Activated CD8-positive, alpha-beta memory T cell treated with anti-CD3 and anti-CD28 coated beads for 36 hours (primary cell): ENCODE data around the gene SLCO4A1. TPM values are rescaled to one million over a fixed set of nuclear protein-coding genes. Genes with fewer than 3 reads are reported as not detected.
"Not testable (repeated sequence)": the region's sequence is repeated elsewhere in the genome, so short reads cannot be mapped to it uniquely, and the experiment has no call there.

Experiments
- CTCF ChIA-PET: fragments of 350-600 bp; sonication (Branson Sonifier 250); formaldehyde crosslinking; loops from one replicate; lab custom pipeline; 2021; ENCODE audit warnings: antibody characterized with exemption; lab: Charles Lee
- POLR2A ChIA-PET: fragments of 350-600 bp; sonication (Branson Sonifier 250); formaldehyde crosslinking; loops from one replicate; lab custom pipeline; 2021; ENCODE audit warnings: antibody characterized with exemption; lab: Charles Lee
- total RNA-seq, 2 experiments: library from RNA; stranded (reverse); gene quantifications; one replicate each; pipeline ENCODE4 v1.2.3, GENCODE V29; 2021

Gene SLCO4A1
- total RNA-seq, 2 experiments from 2014 or later: 60.9 to 65.4 TPM

DNA sequence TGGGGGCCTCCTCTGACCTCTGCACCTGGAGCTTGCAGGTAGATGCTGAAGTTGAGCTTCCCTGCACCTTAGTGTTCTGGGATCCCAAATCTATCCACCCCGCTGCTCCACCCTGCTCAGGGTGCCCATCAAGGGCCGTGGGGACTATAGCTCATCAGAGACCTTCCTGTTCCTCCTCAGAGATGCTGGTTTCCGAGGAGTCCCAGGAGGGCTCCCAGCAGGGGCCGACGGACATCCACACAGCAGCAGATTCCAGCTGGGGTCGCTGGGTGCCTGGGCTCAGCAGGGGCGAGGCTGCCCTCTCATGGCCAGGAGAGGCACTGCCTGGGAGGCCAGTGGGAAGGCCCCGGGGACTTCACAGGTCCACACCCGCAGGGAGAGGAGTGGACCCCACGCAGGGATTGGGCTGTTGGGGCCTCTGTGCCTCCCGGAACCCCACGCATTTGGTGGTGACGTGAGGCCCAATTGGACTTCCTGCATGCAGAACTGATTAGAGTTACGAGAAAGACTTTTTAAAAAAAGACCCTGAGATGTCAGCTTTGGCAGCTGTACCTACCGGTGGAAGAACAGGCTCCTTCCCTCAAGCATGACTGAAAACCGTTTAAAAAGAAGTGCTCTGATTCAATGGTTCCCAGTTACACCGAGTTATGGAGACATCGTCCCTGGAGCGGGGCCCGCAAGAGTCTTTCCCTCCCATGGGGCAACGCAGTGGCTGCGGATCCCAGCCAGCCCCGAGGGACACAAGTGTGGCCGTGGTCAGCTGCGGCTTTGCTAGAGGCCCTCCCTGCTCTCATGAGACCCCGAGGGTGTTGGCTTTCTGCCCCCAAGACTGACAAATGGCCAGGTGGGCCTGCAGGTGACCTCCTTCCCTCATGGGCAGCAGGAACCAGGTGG lies 25.3 kb upstream of the SLCO4A1 start:
- CTCF ChIA-PET: interaction anchor here (0.6 to 3.1 kb wide), 24 partner anchors 11 to 366 kb away, joined by 3 to 23 read pairs (median 4); partner anchors contain the start of genes CABLES2 and SLCO4A1

DNA sequence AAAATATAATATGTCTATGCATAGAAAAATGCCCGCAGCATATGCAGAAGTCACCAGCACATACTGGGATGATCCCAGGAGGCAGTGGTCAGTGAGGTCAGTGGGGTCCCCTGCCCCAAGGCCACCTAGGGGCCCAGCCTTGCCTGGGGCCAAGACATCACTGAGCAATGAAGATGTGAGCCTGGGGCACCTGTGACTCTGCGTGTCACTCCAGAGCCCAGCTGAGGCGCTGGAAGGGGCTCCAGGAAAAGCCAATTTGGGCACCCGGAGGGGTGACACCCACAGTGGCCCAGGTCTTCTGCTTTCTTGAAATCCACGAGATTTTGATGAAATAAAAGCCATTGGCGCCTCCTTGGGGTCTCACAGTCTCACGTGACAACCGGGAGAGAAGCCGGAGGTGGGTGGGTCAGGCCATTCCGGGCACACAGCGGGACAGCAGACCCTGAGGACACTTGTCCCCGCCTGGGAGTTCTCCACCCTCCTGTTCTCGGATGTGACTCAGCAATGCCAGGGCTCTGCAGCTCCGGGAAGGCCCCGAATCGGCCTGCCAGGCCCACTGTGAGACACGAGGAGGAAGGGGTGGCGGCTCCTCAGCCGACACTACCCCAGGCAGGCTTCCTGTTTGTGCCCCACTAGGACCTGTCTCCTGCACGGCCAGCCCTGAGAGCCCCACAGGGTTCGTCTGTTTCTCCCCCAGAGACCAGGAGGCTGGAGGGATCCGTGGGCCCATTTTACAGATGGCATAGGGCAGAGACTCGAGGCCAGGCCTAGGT lies 24.4 kb upstream of the SLCO4A1 start:
- CTCF ChIA-PET: interaction anchor here (0.7 to 3.1 kb wide), 14 partner anchors 12 to 208 kb away, joined by 3 to 23 read pairs (median 6); partner anchors contain the start of gene SLCO4A1
- POLR2A ChIA-PET: interaction anchor here (0.7 to 1.5 kb wide), 2 partner anchors 20 to 24 kb away, joined by 5 to 10 read pairs; partner anchors contain the start of gene SLCO4A1

More for the DNA sequence above, 25.3 kb upstream of the SLCO4A1 start:
- POLR2A ChIA-PET: no interaction called here

DNA sequence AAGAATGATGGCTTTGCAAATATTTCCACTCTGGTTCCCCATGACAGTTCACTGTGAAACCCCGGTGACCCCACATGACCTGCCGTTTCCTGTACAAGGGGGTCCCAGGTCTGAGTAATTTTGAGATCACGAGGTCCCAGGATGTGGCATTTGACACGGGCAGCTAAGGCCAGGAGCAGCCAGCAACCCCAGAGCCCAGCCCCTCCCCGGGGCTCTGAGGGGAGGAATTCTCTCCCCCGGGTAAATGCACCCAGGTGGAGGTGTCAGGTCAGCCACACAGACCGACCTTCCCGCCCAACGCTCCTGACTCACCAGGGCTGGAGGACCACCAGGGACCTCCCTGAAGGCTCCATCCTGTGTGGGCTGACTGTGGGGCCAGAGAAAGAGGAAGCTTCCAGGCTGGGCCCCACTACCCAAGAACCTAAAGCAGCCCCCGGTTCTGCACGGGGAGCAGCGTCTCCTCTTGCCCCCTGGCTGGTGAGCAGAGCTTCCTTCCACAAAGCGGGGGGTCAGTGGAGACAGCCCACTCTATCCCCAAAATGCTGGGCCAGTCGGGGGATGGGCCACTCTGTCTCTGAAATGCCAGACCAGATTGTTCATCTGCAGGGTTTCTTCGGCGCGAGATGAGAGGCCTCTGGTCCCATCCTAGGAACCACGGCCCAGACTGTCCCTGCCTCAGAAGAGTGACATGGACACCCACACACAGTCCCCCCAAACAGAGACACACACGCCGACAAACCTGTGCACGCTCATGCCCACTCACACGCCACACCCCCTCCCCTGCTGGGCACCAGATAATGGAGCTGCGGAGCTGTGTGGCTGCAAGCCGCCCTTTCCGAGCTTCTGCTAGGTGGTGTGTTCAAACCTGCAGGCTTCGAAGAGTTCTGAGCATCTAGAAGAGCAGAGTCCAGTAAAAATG lies 23.4 kb upstream of the SLCO4A1 start:
- POLR2A ChIA-PET: interaction anchor here (0.7 to 1.5 kb wide), 3 partner anchors 15 to 23 kb away, joined by 5 to 10 read pairs (median 7); partner anchors contain the start of gene SLCO4A1
- CTCF ChIA-PET: interaction anchor here (0.7 to 3.1 kb wide), 6 partner anchors 10 to 122 kb away, joined by 3 to 9 read pairs (median 5); no protein-coding TSS in a partner anchor

DNA sequence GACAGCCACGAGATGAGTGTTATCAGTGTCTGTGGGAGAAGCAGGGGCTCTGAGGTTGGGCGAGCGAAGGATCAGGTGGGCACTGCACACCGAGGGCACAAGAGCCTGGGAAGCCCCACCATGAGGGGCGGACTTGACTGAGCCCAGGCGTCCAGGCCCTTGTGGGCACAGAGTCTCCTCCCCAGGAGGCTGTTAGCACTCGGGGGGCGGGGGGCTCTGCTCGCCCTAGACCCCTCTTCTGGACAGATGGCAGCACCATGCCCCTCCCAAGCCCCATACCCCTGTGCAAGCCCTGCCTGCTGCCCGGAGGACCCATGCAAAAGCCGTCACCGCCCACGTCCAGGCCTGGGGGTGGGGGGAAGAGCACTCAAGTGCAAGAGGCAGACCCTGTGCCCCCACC lies 21.7 kb upstream of the SLCO4A1 start:
- POLR2A ChIA-PET: no interaction called here
- CTCF ChIA-PET: no interaction called here

DNA sequence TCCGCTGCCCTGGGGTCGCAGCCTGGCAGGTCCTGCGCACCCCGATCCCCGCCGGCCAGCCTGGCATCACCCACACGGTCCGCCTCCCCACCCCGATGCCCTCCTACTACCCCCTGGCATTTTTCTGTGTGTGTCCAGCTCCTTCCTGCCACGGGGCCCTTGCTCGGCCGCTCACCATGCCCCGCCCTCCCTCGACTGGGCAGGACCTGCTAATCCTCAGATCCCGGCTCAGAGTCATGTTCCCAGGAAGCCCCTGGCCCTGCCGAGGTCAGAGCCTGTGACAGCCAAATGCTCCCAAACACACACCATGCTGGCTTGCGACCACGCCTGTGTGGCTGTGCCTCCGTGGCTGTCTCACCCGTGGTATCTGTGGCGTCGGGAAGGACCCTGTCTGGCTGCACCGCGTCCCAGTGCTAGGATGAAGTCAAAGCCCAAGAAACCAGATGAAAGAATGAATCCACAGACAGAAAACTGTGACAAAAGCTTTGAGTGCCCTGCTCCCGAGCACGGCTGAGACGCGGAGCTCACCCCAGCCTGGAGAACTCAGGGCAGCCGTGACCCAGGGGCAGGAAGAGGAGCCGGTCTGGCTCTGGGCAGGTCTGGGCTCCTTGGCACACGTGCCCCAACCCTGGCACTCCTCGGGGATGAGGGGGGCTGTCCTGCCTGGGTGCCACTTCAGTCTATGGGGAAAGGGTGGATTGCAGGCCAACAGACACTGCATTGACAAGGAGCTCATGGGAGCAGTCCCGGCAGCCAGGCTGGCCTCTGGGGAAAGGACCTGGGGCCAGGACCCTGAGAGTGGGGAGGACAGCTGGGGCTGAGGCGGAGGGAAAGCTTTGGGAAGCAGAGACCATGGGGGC lies 20.8 kb upstream of the SLCO4A1 start:
- CTCF ChIA-PET: interaction anchor here (3.0 kb wide), 1 partner anchor 30 kb away, joined by 7 read pairs; no protein-coding TSS in a partner anchor
- POLR2A ChIA-PET: no interaction called here

DNA sequence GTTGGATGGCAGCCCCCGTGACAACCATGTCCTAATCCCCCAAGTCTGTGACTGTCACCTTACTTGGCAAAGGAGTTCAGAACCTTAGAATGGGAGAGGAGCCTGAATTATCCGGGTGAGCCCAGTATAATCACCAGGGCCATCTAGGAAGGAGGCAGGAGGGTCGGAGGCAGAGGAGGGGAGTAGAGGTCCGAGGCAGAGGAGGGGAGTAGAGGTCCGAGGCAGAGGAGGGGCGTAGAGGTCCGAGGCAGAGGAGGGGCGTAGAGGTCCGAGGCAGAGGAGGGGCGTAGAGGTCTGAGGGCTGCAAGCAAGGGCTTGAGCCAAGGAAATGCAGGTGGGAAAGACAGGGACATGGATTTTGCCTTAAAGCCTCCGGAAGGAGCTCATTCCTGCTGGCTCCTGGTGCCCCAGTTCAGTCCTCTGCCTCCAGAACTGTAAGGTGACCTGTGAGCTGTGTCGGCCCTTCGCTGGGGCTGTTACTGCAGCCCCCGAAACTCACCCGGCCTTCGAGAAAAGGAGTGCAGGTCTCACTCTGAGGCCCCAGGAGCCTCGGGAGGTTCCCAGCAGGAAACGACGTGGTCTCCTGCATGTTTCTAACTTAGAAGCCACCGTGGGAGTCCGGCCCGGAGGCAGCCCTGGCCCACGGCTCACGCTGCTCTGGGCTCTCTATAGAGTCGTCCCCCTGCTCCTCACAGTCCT lies 20.0 kb upstream of the SLCO4A1 start:
- ChIA-PET CTCF (interaction anchor here (3.0 kb wide), 1 partner anchor 30 kb away, joined by 7 read pairs; no protein-coding TSS in a partner anchor), POLR2A (no interaction called here)

DNA sequence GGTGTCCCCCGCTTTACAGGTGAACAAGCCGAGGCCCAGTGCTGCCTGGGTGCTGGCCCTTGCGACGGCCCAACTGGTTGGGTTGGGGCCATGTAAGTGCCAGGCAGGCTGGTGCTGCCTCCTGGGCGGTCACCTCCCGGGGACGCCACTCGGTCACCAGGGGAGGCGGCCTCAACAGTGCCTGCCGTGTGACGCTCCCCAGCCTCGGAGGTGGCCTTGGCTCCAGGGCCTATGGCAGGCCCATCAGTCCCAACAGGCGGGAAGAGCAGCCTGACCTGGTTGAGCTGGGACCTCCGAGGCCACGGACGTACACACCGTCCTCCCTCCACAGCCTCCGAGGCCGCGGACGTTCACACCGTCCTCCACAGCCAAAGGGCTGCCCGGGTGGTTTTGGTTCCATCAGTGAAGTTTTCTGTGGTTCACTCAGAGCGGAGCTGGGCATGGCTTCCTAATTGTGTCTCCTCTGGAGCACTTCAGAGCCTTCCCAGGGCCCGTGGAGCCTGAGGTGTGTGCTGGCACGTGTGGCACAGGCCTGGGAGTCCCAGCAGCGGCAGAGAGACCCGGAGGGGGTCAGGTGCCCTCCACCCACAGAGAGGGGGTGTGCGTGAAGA lies 19.3 kb upstream of the SLCO4A1 start:
- ChIA-PET POLR2A (interaction anchor here (1.3 kb wide), 1 partner anchor 20 kb away, joined by 12 read pairs; the partner anchor contains the start of gene SLCO4A1), CTCF (interaction anchor here (0.9 to 3.0 kb wide), 3 partner anchors 9 to 29 kb away, joined by 3 to 7 read pairs (median 3); partner anchors contain the start of gene SLCO4A1)

DNA sequence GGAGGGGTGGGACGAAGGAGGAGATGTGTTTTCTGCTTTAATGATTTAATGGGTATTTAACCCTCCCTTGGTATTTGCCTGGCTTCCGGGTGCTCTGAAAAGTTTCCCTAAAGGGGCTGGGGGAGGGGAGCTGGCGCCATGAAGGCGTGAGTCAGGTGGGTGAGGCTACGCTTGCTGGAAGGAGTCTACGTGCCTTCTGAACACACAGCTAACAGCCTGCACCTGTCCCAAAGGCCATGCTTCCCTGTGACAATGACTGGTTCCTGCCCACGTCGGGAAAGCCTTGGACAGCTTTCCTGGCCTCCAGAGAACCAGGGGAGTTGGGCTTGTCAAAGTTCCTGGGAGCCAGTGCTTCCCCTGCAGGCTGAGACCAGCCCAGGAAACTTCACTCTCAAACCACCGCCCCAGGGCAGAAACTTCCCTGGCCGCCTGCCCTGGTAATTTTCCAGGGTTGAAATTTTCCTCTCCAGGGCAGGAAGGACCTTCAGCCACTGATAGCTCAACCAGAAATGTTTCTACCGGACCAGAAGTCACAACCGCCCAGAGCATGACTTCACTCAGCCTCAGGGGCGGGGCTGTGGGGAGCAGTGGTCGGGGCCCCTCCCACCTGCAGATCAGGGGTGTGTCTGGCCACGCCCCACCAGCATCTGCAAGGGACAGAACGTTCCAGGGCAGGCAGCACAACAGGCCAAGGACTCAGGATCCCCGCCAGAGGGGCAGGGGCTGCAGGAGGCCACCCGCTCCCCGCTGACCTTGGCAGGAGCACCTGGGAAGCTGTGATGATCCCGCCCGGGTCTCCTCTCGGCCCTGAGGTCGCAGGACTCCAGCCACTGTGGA lies 18.6 kb upstream of the SLCO4A1 start:
- ChIA-PET POLR2A (interaction anchor here (0.9 to 1.3 kb wide), 2 partner anchors 19 to 27 kb away, joined by 4 to 12 read pairs; partner anchors contain the start of gene SLCO4A1), CTCF (interaction anchor here (0.9 to 3.0 kb wide), 3 partner anchors 10 to 28 kb away, joined by 3 to 7 read pairs (median 3); partner anchors contain the start of gene SLCO4A1)

DNA sequence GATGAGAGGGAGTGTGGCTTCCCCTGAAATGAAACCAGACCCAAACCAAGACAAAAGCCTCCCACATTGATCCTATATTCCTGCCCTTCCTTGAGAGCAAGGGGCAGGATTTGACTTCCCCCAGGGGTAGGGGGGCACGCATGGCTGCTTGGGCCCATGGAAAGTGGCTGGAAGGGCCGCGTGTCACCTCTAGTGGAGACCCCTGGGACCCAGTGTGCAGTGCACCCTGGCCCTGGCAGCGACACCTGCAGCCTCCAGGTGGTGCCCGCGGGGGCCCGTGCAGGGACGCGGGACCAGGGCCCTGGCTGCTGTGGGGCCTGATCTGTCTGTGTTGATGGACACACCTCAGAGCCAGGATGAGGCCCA lies 18.0 kb upstream of the SLCO4A1 start:
- ChIA-PET CTCF (interaction anchor here (0.9 to 3.0 kb wide), 3 partner anchors 10 to 28 kb away, joined by 3 to 7 read pairs (median 3); partner anchors contain the start of gene SLCO4A1), POLR2A (interaction anchor here (0.9 to 1.3 kb wide), 2 partner anchors 19 to 27 kb away, joined by 4 to 12 read pairs; partner anchors contain the start of gene SLCO4A1)

DNA sequence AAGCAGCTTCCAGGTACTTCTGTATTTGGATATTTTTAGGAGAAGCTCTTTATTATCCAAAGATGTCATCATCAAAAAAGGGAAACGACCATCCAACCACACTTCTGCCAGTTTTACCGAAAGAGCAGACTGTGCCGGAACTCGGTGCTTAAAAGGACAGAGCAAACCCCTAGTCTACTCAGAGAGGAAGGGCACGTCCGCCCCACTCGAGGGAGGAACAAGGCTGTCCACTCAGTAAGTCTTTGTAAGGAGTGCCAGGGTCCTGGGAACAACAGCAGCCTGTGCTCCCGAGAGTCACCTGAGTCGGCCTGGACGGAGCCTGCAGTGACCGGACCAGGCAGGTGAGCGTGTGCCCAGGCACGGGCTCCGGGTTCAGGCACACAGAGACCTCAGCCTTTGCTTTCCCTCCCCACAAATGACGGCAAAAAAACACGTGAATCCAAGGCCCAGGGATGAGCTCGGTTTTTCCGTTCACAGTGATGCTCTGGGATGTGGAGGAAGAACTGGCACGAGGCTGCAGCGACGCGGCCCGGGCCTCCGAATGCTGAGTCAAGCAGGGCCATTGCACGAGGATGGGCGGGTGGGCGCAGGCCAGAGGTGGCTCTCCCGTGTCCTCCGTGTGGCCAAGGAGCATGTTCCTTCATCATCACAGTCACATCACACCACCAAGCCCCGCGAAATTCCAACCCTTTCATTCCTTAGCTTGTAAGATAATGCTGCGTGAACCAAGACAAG lies 17.4 kb upstream of the SLCO4A1 start:
- ChIA-PET CTCF (no interaction called here), POLR2A (no interaction called here)

DNA sequence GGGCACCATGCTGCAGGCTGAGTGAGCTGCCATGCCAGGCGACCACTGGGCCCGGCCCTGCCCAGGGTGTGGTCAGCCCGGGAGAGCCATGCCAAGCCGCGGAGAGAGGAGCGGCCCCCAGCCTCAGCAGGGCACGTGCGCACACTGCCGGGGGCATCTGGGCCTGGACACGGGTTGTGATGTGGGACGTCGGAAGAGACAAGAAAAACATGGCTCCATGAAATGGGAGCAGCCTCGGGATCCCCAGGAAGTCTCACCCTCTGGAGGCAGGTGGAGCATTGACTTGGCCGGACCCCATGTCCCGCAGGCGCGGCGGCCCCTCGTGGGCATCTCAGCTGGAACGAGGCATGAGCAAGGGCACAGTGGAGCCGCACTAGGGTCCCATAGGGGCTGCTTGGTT lies 16.8 kb upstream of the SLCO4A1 start:
- ChIA-PET CTCF (no interaction called here), POLR2A (no interaction called here)

DNA sequence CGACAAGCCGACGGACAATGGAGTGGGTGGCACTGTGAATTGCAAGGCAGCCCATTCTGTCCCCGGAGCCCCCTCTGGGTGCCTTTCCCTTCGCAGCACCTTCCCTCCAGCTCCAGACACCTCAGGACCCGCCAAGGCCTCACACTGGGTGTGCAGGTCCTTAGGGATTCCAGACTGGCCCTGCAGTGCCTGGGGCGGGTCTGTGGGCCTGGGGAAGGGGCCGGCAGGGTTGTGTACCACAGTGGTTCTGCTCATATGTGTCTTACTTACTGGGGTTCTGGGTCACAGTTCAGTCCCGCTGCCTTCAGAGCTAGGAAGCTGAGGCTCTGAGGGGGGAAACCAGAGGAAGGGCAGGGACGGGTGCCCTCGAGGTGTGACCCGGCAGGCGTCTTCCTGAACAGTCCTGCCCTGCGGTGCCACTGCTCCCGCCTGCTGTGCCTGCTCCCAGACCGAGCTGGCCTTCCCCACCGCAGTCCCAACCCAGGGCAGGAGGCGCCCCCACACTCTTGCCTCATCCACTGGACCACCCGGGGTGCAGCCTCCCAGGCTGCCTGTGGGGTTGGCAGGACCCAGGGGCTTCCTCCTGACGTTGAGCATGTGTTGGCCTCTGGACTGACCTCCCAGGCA lies 16.3 kb upstream of the SLCO4A1 start:
- POLR2A ChIA-PET: no interaction called here
- CTCF ChIA-PET: no interaction called here

DNA sequence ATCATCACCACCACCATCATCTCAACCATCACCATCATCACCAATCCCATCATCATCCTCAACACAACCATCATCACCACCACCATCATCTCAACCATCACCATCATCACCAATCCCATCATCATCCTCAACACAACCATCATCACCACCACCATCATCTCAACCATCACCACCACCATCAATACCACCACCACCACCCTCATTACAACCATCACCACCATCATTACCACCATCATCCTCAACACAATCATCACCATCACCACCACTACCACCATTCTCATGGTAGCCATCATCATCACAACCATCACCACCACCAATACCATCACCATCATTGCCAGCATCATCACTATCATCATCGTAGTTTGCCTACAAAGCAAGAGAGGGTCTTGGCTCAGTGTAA lies 14.9 kb upstream of the SLCO4A1 start:
- POLR2A ChIA-PET, CTCF ChIA-PET: not testable (repeated sequence)

DNA sequence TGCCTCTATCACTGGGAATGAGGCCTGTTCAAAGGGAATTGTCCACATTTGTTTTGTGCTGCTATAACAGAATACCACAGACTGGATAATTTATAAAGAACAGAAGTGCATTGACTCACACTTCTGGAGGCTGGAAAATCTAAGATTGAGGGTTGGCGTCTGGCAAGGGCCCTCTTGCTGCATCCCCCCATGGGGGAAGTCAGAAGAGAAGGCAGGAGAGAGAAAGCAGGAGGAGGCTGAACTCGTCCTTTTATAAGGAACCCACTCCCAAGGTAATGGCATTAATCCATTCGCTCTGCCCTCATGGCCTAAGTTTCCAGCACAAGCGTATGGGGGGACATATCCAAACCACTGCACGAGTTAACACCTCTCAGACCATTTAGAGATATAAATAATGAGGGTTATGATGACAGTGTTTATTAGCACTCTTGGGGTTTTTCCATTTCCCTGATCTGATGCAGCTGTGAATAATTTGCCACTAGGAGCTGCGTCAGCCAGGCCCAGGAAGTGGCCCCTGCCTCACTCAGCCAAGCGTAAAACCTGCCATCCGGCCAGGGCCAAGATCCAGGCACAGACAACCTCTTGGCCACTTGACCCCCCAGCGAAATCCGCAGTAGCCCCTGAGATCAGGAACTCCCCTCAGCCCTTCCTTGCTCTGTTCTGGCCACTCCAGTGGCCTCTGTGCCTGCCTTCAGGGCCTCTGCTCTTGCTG lies 14.2 kb upstream of the SLCO4A1 start:
- POLR2A ChIA-PET: no interaction called here
- CTCF ChIA-PET: interaction anchor here (1.1 to 2.7 kb wide), 2 partner anchors 9 to 128 kb away, joined by 3 to 7 read pairs; no protein-coding TSS in a partner anchor
